Measurements from ENCODE around the gene FIS1.
"Not testable (repeated sequence)": the region's sequence is repeated elsewhere in the genome, so short reads cannot be mapped to it uniquely, and the experiment has no call there.

The FIS1 gene

DNA sequence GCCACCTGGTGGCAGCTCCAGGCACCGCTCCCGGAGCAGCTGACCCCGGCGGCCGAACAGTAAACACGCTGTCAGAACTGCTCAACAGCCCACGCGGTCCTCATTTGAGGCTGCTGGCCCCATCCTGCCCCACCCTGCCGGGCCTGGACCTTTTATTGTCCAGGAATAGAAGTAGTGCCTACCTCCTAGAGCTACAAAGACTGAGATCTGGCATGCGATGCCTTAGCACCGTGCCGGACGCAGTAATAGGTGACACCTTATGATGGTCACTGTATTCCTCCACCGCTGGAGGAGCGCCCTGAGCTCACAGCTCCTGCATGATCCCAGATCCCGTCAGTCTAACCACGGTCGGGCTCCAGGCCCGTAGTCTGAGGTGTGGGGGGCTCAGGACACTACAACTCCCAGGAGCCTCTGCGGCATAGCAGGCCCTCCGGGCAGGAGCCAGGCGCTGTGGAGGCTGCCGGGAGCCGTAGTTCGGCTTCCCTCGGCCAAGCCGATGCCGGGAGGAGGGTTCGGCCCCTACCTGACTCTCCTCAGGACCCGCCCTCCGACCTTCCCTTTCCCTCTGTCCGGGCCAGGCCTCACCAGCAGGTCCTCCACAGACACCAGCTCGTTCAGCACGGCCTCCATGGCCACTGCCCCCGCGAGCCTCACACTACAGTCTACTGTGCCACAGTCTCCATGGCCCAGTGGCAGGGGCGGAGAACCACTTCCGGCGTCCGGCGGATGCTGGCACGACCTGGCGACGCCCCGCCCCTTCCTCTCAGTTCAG lies at the start of gene FIS1:
TSS of gene FIS1 (minus strand) at position 707 of the 772 bp plus-strand sequence. CDS start at position 630, 77 bp downstream.
- DNase-seq (ENCODE audit: low spot score), result peak; percentile 97

DNA sequence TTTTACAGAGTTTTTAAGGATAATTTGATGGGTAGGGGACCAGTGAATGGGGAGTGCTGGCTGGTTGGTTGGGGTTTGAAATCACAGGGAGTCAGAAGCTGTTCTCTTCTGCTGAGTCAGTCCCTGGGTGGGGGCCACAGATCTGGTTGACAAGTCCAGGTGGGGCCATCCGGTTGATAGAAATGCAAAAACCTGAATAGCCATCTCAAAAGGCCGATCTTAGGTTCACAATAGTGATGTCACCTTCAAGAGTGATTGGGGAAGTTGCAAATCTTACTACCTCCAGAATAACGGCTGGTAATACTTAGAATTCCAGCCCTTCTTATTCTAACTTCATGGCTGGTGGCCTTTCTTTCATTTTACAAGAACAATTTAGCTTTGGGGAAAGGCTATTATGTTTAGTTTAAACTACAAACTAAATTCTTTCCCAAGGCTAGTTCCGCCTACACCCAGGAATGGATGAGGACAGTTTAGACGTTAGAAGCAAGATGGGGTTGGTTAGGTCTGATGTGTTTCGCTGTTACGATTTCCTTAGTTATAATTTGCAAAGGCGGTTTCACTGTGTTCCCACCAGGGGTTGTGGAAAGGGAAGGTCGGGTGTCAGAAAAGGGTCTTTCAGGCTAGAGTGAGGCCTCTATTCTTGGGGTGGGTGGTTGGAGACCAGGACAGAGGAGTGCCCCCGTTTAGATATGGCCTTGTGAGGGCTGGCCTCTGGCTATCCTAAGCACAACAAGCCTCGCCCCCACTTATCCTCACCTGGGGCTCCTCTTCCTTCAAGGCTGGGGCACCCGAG lies 49.4 kb upstream of the FIS1 start:
- no peak for DNase-seq (ENCODE audit: low spot score)

- DNase-seq (ENCODE audit: low spot score), result not testable (repeated sequence)
These were observed 48.5 kb upstream of the FIS1 start for GRCh38 chr7:101293069-101294021.

DNA sequence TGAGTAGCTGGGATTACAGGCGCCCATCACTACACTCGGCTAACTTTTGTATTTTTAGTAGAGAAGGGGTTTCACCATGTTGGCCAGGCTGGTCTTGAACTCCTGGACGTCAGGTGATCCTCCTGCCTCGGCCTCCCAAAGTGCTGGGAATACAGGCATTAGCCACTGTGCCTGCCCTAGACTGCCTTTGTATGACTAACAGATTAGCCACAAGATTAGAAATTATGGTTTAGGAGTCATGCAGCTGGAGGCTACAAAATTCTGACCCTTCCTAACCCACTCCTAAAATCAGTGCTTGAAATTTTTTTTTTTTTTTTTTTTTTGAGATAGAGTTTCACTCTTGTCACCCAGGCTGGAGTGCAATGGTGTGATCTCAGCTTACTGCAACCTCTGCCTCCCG lies 47.7 kb upstream of the FIS1 start:
- DNase-seq (ENCODE audit: low spot score), result not testable (repeated sequence)

GRCh38 chr7:101290186-101291037 lies 45.5 kb upstream of the FIS1 start:
- DNase-seq (ENCODE audit: low spot score), result not testable (repeated sequence)

DNA sequence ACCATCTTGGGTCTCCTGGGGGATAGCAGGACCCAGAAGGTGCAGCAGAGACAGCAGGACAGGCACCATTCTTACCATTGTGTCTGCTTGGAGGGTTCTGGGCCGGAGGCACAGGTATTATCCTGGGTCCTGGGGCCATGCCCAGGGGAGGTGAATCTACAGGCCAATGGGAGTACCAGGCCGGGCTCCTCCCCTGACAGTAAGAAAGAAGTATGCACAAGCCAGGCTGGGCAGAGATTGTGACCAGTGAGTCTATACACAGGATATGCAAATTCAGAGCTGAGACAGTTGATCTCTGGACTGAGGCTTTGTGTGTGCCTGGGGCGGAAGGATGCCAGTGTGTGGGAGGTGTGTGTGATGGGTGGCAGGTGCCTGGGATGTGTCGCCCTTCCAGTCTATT lies 44.8 kb upstream of the FIS1 start:
- DNase-seq (ENCODE audit: low spot score), result not testable (repeated sequence)

- no peak for DNase-seq (ENCODE audit: low spot score)
These were observed 43.6 kb upstream of the FIS1 start for GRCh38 chr7:101288439-101288838.

DNA sequence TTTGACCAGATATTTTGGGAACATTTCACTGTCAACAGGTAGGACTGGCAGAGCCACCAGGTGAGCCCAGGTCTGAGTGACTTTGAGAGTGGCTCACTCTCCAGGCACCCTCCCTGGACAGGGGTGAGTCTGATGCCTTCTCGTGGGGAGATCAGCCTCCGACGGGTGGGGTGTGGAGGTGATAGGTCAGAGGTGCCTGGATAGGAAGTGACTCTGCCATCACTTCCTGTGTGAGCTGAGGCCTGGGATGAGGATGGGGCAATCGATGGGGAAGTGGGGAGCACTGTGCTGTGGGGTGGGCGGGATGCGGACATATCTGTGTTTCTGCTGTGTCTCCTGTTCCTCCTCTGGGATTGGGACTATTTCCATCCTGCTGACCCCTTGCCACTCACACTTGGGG lies 42.2 kb upstream of the FIS1 start:
- no peak for DNase-seq (ENCODE audit: low spot score)

GRCh38 chr7:101285880-101286279 lies 41.0 kb upstream of the FIS1 start:
- DNase-seq (ENCODE audit: low spot score), result not testable (repeated sequence)

- no peak for DNase-seq (ENCODE audit: low spot score)
These were observed 40.3 kb upstream of the FIS1 start for GRCh38 chr7:101285171-101285570.

DNA sequence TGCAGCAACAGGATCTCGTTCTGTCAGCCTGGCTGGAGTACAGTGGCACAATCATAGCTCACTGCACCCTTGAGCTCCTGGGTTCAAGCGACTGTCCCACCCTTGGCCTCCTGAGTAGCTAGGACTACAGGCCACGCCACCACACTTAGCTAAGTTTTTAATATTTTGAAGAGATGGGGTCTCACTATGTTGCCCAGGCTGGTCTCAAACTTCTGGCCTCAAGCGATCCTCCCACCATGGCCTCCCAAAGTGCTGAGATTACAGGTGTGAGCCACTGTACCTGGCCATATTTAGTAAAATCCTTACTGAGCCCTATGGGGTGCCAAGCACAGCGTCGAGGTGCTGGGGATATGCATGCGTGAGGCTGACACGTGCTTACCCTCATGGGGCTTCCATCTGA lies 36.0 kb upstream of the FIS1 start:
- DNase-seq (ENCODE audit: low spot score), result not testable (repeated sequence)

DNA sequence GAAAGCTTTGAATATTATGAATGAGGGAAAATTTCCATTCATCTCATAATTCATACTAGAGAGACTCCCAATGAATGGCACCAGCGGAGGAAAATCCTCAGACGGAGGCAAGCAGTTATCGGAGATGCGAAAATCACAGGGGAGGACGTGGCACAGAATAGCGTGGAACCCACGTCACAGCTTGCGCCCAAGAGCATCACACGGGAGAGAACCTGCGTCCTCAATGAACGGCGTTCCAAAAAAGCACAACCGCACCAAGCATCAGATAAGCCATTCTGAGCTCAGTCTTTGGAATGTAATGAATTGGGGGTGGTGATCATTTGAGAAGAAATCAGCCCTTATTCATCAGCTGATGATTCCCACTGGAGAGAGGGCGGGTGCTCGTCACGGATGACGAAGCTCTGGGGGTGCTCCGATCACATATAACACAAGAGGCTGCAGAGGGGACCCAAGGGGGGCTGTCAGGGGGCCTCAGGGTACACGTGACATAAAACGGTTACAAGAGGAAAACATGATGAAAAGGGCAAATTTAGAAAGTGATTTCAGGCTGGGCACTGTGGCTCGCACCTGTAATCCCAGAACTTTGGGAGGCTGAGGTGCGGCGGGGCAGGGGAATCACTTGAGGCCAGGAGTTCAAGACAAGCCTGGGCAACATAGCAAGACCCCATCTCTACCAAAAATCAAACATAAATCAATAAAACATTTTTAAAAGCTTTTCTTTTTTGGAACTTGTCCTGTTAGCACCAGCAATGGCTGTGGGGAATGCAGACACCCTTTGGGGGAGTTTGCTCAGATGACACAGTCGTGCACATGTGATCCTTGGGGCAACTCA lies 33.8 kb upstream of the FIS1 start:
- no peak for DNase-seq (ENCODE audit: low spot score)

DNA sequence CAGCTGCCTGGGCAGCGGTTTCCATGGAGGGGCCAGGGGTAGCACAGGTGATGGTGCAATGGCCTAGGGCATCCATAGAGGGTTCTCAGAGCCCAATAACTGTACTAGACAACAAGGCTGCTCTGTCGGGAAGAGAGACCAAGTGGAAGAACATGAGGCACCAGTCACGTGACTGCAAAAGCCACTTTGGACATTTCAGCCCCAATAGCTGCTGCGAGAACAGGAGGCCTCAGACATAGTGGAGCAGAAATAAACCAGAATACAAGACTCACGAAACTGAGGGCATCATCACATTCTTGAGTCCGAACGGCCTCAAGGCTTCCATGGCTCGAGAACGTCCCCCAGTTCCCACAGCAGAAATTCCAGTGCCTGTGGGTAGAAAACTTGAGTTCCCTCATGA lies 32.3 kb upstream of the FIS1 start:
- no peak for DNase-seq (ENCODE audit: low spot score)

DNA sequence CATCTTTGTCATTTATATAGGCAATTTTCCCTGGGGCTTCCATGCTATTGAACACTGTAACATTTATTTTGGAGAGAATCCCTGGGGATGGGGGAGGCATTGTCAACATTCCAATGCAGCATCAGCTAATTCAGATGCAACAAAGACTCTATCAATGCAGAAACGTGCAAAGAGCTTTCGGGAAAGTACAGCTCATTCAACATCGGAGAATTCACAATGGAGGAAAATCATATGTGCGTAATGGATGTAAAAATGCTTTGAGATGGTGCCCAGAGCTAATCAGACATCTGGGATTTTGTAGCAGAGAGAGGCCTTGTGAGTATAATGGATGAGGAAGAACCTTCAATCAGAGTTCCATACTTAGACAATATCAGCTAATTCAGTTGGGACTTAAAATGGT lies 28.3 kb upstream of the FIS1 start:
- DNase-seq (ENCODE audit: low spot score), result no peak

GRCh38 chr7:101271021-101271420 lies 26.1 kb upstream of the FIS1 start:
- DNase-seq (ENCODE audit: low spot score), result no peak

DNA sequence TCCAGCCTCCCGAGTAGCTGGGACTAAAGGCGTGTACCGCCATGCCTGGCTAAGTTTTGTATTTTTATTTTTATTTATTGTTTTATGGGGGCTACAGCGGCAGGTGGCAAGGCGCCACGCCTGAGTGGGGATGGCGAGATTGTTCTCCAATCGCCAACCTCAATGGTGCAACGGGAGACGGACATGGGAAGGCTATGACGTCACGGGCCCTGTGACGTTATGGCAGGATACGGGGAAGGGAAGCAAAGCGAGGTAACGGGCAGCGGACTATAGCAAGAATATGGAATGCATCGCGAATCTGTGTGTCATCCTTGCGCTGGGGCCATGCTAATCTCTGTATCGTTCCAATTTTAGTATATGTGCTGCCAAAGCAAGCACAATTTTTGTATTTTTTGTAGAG lies 24.8 kb upstream of the FIS1 start:
- no peak for DNase-seq (ENCODE audit: low spot score)

DNA sequence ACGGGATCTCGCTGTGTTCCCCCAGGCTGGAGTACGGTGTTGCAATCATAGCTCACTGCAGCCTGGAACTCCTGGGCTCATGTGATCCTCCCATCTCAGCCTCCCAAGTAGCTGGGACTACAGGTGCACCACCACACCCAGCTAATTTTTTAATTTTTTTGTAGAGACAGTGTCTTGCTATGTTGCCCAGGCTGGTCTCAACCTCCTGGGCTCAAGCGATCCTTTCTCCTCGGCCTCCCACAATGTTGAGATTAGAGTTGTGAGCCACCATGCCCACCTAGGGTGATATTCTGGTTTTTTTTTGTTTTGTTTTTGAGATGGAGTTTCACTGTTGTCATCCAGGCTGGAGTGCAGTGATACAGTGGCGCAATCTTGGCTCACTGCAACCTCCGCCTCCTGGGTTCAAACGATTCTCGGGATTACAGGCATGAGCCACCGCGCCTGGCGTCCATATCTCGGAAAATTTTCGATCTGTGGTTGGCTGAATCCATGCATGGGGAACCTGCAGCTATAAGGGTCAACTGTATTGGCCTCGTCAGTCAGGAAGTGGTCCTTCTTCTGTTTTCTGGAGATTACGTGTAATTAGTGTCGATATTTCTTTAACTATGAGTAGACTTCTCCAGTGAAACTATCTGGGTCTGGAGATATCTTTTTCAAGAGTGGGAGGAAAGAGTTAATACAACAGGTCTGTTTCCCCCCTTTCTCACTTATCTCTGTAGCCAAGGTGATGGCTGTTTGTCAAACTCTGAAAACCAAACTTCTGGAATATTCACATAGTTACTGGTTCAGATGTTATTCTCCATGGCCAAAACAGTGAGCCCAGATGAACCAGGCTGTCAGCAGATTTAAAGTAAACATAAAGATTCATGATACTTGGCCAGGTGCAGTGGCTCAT lies 21.0 kb upstream of the FIS1 start:
- no peak for DNase-seq (ENCODE audit: low spot score)

DNA sequence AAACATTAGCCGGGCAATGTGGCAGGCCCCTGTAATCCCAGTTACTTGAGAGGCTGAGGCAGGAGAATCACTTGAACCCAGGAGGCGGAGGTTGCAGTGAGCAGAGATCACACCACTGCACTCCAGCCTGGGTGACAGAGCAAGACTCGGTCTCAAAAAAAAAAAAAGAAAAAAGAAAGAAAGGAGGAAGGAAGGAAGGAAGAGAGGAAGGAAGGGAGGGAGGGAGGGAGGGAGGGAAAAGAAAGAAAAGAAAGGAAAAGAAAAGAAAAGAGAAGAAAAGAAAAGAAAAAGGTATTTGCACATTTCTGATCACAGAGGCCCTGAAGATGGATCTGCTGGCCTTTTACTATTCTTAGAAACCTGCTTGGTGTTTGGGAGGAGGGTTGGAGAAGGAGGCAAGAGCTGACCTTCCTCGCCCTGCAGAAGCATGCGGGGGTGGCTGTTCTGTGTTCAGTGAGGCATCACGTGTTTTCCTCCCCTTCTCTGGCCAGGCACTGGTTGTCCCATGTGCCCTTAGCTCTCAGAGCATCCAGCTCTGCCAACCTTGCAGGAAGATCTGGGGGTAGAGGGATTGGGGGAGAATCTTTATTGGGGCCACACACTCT lies 19.3 kb upstream of the FIS1 start:
- peak; percentile 17 for DNase-seq (ENCODE audit: low spot score)

GRCh38 chr7:101258243-101258731 lies 13.4 kb upstream of the FIS1 start:
- no peak for DNase-seq (ENCODE audit: low spot score)

All from AG20443 (cell line).